Measurements from ENCODE around the gene TSPAN7. TPM values are rescaled to one million over a fixed set of nuclear protein-coding genes. Genes with fewer than 3 reads are reported as not detected.
A peak's percentile ranks its signal among the peaks of the same experiment; 100 is the strongest.

TSPAN7 gene
- total RNA-seq, 1 experiment from 2014 or later, result not detected

GRCh38 chrX:38651625-38652601 lies 90.6 kb downstream of the TSPAN7 start:
- BruUV-seq (replicated peaks), result no TSS peak
- no peaks in the 10 kb centered on the region for H3K36me3 Mint-ChIP-seq (ENCODE audit: insufficient read depth, unreplicated experiment)

GRCh38 chrX:38652934-38653442 lies 91.6 kb downstream of the TSPAN7 start:
- no peaks in the 10 kb centered on the region for H3K4me1 Mint-ChIP-seq (ENCODE audit: insufficient read depth, unreplicated experiment)
- no peaks in the 10 kb centered on the region for H3K36me3 Mint-ChIP-seq (ENCODE audit: insufficient read depth, unreplicated experiment)
- no peak for DNase-seq (ENCODE audit: unreplicated experiment)
- TF ChIP-seq CTCF (IDR thresholded peaks at IDR 0.05; ENCODE audit: unreplicated experiment), result no peak
- no TSS peak for BruUV-seq (replicated peaks)
- H3K27me3 Mint-ChIP-seq (ENCODE audit: insufficient read depth, unreplicated experiment), result peaks cover 48% of the 10 kb centered on the region
- H3K9me3 Mint-ChIP-seq (ENCODE audit: unreplicated experiment), result no peaks in the 10 kb centered on the region
- intact Hi-C loops (cut with micrococcal nuclease), result loop anchor here (5.0 kb wide), 1 partner anchor 461 kb away; no protein-coding TSS in a partner anchor
- ChIA-PET POLR2A (no interaction called here), CTCF (interaction anchor here (0.6 to 2.2 kb wide), 10 partner anchors 9 to 203 kb away, joined by 3 to 19 read pairs (median 4); no protein-coding TSS in a partner anchor)
- H3K27ac Mint-ChIP-seq (ENCODE audit: low read depth, unreplicated experiment), result no peak overlapping the region
- H3K4me3 Mint-ChIP-seq (ENCODE audit: unreplicated experiment), result no peak overlapping the region

More at GRCh38 chrX:38651625-38652601, 90.6 kb downstream of the TSPAN7 start:
- TF ChIP-seq CTCF (IDR thresholded peaks at IDR 0.05; ENCODE audit: unreplicated experiment), result no peak
- no peak for DNase-seq (ENCODE audit: unreplicated experiment)
- Mint-ChIP-seq H3K27me3 (ENCODE audit: insufficient read depth, unreplicated experiment) (peaks cover 48% of the 10 kb centered on the region), H3K4me3 (ENCODE audit: unreplicated experiment) (no peak overlapping the region), H3K4me1 (ENCODE audit: insufficient read depth, unreplicated experiment) (no peaks in the 10 kb centered on the region), H3K27ac (ENCODE audit: low read depth, unreplicated experiment) (no peak overlapping the region), H3K9me3 (ENCODE audit: unreplicated experiment) (no peaks in the 10 kb centered on the region)
- ChIA-PET POLR2A (no interaction called here), CTCF (interaction anchor here (0.6 to 2.2 kb wide), 6 partner anchors 12 to 194 kb away, joined by 3 to 6 read pairs (median 4); no protein-coding TSS in a partner anchor)
- intact Hi-C loops (cut with micrococcal nuclease), result loop anchor here (5.0 kb wide), 1 partner anchor 460 kb away; no protein-coding TSS in a partner anchor

- peak; percentile 54 for DNase-seq (ENCODE audit: unreplicated experiment)
- Mint-ChIP-seq H3K4me1 (ENCODE audit: insufficient read depth, unreplicated experiment) (no peaks in the 10 kb centered on the region), H3K9me3 (ENCODE audit: unreplicated experiment) (no peaks in the 10 kb centered on the region), H3K4me3 (ENCODE audit: unreplicated experiment) (no peak overlapping the region), H3K36me3 (ENCODE audit: insufficient read depth, unreplicated experiment) (no peaks in the 10 kb centered on the region), H3K27me3 (ENCODE audit: insufficient read depth, unreplicated experiment) (peaks cover 58% of the 10 kb centered on the region), H3K27ac (ENCODE audit: low read depth, unreplicated experiment) (no peak overlapping the region)
- peak; percentile 34 for TF ChIP-seq CTCF (IDR thresholded peaks at IDR 0.05; ENCODE audit: unreplicated experiment)
- intact Hi-C loops (cut with micrococcal nuclease), result loop anchor here (1.0 to 5.0 kb wide), 3 partner anchors 196 to 462 kb away; no protein-coding TSS in a partner anchor
- POLR2A ChIA-PET, result no interaction called here
- BruUV-seq (replicated peaks), result no TSS peak
- CTCF ChIA-PET, result interaction anchor here (0.6 to 3.2 kb wide), 16 partner anchors 9 to 890 kb away, joined by 3 to 24 read pairs (median 4); partner anchors contain the start of gene TSPAN7
These were observed 93.0 kb downstream of the TSPAN7 start for GRCh38 chrX:38654302-38654701.
